Measurements from ENCODE around the gene UBA6.

Gene UBA6

DNA sequence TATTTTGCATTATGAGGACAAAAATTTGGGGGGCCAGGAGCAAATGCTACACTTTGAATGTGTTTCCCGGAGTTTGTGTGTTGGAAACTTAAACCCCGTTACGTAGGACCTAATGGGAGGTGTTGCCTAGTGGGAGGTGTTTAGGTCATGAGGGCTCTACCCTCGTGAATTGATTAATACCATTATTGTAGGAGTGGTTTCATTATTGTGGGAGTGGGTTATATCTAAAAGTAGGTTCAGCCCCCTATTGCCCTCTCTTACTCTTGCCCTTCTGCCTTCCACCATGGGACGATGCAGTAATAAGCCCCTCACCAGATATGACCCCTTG lies 15.5 kb downstream of the UBA6 start:
- no peak overlapping the region for H3K4me3 ChIP-seq (ENCODE audit: low read depth, low read length)
- TF ChIP-seq CTCF (IDR thresholded peaks at IDR 0.05; ENCODE audit: low read depth, low read length), result no peak

- no peak overlapping the region for H3K4me3 ChIP-seq (ENCODE audit: low read depth, low read length)
- TF ChIP-seq CTCF (IDR thresholded peaks at IDR 0.05; ENCODE audit: low read depth, low read length), result no peak
These were observed 16.0 kb downstream of the UBA6 start for GRCh38 chr4:67684839-67685531.

DNA sequence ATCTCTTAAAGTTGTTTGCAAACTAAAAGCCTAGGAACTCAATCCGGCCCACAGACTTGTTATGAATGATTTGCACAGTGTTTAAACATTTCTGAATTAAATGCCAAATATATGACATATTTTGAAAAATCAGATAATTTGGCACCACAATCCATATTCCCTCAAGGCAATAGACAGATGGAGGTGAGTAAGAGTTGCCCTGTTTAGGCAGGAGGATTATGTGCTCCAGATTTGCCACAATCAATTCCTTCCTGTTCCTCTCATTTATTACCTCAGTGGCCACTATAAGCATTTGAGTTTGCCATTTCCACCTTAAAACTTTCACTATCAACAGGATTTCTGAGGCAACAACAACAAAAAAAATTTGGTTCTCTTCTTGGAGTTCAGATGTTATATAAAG lies 18.7 kb downstream of the UBA6 start:
- no peak for TF ChIP-seq CTCF (IDR thresholded peaks at IDR 0.05; ENCODE audit: low read depth, low read length)
- H3K4me3 ChIP-seq (ENCODE audit: low read depth, low read length), result no peak overlapping the region

DNA sequence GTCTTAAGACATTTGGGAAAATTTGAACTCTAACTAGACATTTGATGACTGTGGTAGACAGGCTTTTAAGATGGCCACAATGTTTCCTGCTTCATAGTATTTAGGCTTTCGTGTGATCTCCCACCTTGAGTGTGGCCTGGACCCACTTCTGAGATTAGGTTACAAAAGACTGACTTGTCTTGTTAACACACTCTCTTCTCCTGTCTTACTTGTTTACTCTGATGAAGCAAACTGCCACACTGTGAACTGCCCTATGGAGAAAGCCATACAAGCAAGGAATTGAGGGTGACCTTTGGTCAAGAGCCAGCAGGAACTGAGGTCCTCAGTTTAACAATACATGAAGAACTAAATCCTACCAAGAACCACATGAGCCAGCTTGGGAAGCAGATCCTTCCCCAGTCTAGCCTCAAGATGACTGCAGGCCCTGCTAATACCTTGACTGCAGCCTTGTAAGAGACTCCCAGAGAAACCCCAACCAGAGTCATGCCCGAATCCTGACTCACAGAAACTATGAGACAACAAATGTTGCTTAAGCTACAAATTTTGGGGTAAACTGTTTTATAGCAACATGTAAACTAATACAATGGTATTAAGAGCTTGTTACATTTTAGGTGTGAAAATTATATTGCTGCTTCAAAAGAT lies 20.3 kb downstream of the UBA6 start:
- TF ChIP-seq CTCF (IDR thresholded peaks at IDR 0.05; ENCODE audit: low read depth, low read length), result no peak

DNA sequence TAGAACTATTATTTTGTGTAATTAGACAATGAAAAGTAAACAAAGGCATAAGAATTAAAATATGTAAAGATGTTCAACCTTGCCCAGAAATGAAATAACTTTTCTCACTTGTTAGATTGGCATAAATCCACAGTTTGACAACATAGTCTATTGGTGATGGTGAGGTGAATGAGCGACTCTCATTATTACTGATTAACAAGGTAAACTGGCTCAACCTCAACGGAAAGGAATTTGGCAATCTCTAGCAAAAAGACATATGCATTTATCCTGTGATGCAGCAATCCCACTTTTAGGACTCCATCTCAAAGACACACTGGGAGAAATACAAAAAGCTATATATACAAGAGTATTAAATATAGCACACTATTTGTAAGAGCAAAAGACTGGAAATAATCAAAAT lies 22.3 kb downstream of the UBA6 start:
- no peak overlapping the region for H3K4me3 ChIP-seq (ENCODE audit: low read depth, low read length)
- no peak for TF ChIP-seq CTCF (IDR thresholded peaks at IDR 0.05; ENCODE audit: low read depth, low read length)

More for the DNA sequence above, 20.3 kb downstream of the UBA6 start:
- H3K4me3 ChIP-seq (ENCODE audit: low read depth, low read length), result no peak overlapping the region

GRCh38 chr4:67674098-67674497 lies 26.9 kb downstream of the UBA6 start:
- no peak overlapping the region for H3K4me3 ChIP-seq (ENCODE audit: low read depth, low read length)

More at GRCh38 chr4:67674098-67674497, 26.9 kb downstream of the UBA6 start:
- no peak for TF ChIP-seq CTCF (IDR thresholded peaks at IDR 0.05; ENCODE audit: low read depth, low read length)
